ENCODE data around the gene SLC9A3. TPM values are rescaled to one million over a fixed set of nuclear protein-coding genes. Genes with fewer than 3 reads are reported as not detected.
A peak's percentile ranks its signal among the peaks of the same experiment; 100 is the strongest.

SLC9A3 gene
- total RNA-seq, 6 donors from 2014 or later: 1.0 to 4.1 (median 1.9) TPM

- DNase-seq (peak in 1 of 2 donors; percentile 63), ATAC-seq (ENCODE audit: low FRiP score in 2 of 2) (no peak)
- WGBS, 2 donors: 45 to 69% methylated on average over 12 to 25 of the region's 25 CpGs
- Histone ChIP-seq H3K4me3 (no peak overlapping the region), H3K9me3 (no peaks in the 10 kb centered on the region), H3K27ac (no peak overlapping the region), H3K4me1 (peaks cover 0 to 10% (median 1%) of the 10 kb centered on the region in 4 donors), H3K36me3 (no peaks in the 10 kb centered on the region), H3K27me3 (peaks cover 0 to 44% (median 15%) of the 10 kb centered on the region in 4 donors)
- TF ChIP-seq EP300 (IDR thresholded peaks at IDR 0.05) (no peak), POLR2A (IDR thresholded peaks at IDR 0.05) (no peak), CTCF (IDR thresholded peaks at IDR 0.05) (no peak), POLR2AphosphoS5 (IDR thresholded peaks at IDR 0.05) (no peak)
Measured at GRCh38 chr5:531101-531748, 7.0 kb upstream of the SLC9A3 start.

GRCh38 chr5:530001-530955 lies 6.0 kb upstream of the SLC9A3 start:
- DNase-seq: peak in 1 of 2 donors; percentile 54
- Histone ChIP-seq H3K27ac (no peak overlapping the region), H3K9me3 (no peaks in the 10 kb centered on the region), H3K4me1 (peaks cover 0 to 11% (median 1%) of the 10 kb centered on the region in 4 donors), H3K4me3 (no peak overlapping the region), H3K27me3 (peaks cover 0 to 53% (median 17%) of the 10 kb centered on the region in 4 donors), H3K36me3 (no peaks in the 10 kb centered on the region)
- WGBS, 2 donors: 69 to 76% methylated on average over 20 to 24 of the region's 24 CpGs
- no peak for TF ChIP-seq EP300 (IDR thresholded peaks at IDR 0.05)
- TF ChIP-seq POLR2A (IDR thresholded peaks at IDR 0.05): no peak
- no peak for TF ChIP-seq POLR2AphosphoS5 (IDR thresholded peaks at IDR 0.05)
- TF ChIP-seq CTCF (IDR thresholded peaks at IDR 0.05): no peak
- peak in 1 of 2 donors; percentile 57 for ATAC-seq (ENCODE audit: low FRiP score in 2 of 2)

- TF ChIP-seq EP300 (IDR thresholded peaks at IDR 0.05) (no peak), CTCF (IDR thresholded peaks at IDR 0.05) (no peak), POLR2A (IDR thresholded peaks at IDR 0.05) (no peak), POLR2AphosphoS5 (IDR thresholded peaks at IDR 0.05) (no peak)
- no peak for ATAC-seq (ENCODE audit: low FRiP score in 2 of 2)
- WGBS, 2 donors: 14 to 34% methylated on average over 25 to 36 of the region's 55 CpGs
- Histone ChIP-seq H3K27me3 (peaks cover 0 to 62% (median 24%) of the 10 kb centered on the region in 4 donors), H3K4me3 (no peak overlapping the region), H3K27ac (no peak overlapping the region), H3K36me3 (no peaks in the 10 kb centered on the region), H3K4me1 (peaks cover 4 to 25% (median 6%) of the 10 kb centered on the region in 4 donors), H3K9me3 (no peaks in the 10 kb centered on the region)
- DNase-seq: peak in 1 of 2 donors; percentile 34
Measured at GRCh38 chr5:528629-529511, 4.6 kb upstream of the SLC9A3 start.
